K562 (cell line): ENCODE measurements around the gene SPATA32. TPM values are rescaled to one million over a fixed set of nuclear protein-coding genes. Genes with fewer than 3 reads are reported as not detected.

Source experiments
- ATAC-seq: fragments of 200-7000 bp; cut with Tn5 transposase; 3 replicates; pipeline ENCODE4 v1.9.1; 2020; ENCODE audit warnings: moderate library complexity
- BruUV-seq: library from RNA; stranded (reverse); fragments of 400-500 nt; replicated peaks from 2 replicates; lab custom pipeline; 2021; lab: Mats Ljungman, UMichigan
- CTCF ChIA-PET: fragments of 300-600 bp; formaldehyde crosslinking; extraction: SDS; loops from one replicate; lab custom pipeline; 2021; ENCODE audit warnings: low intra/inter-chr PET ratio; lab: Yijun Ruan, JAX
- POLR2A ChIA-PET: fragments of 300-600, 350-650 bp; sonication (Branson Sonifier 250); formaldehyde crosslinking; extraction: SDS; loops from one replicate; lab custom pipeline; 2021; ENCODE audit warnings: antibody characterized with exemption, inconsistent platforms; lab: Yijun Ruan, JAX
- DNase-seq, 4 experiments: peaks; one replicate each; pipeline versions ENCODE4 v3.0.0 to v3.0.0-alpha.2; 2011 to 2018; ENCODE audit warnings: low spot score in 3 of 4, mixed read lengths in 3 of 4; ENCODE audit errors: extremely low read depth in 1 of 4
- FAIRE-seq: peaks from 2 replicates; lab custom pipeline; 2011; peaks lifted over from hg19 to GRCh38; lab: Jason Lieb, UNC
- H2AFZ ChIP-seq: 2 replicates; pipeline ENCODE4 v1.6.0; 2011; ENCODE audit warnings: low read depth, low read length, control low read depth, inconsistent platforms
- H3K27ac ChIP-seq: fragments of 200-600 bp; 3 replicates; pipeline ENCODE4 v1.8.0; 2011; ENCODE audit warnings: low read depth, mild to moderate bottlenecking, control low read depth, inconsistent platforms, low read length, moderate library complexity, mixed read lengths; ENCODE audit errors: extremely low read depth
- H3K27me3 ChIP-seq, 2 experiments: fragments of 300-600 bp in 1 of 2; 2 replicates in 1 of 2; 3 replicates in 1 of 2; pipeline versions ENCODE4 v1.6.0 to v1.8.0; 2011; ENCODE audit warnings: inconsistent platforms in 2 of 2, low read length in 2 of 2, mild to moderate bottlenecking in 1 of 2, mixed read lengths in 1 of 2, moderate library complexity in 1 of 2; ENCODE audit not compliant: control insufficient read depth in 2 of 2, insufficient read depth in 2 of 2
- H3K36me3 ChIP-seq: fragments of 300-600 bp; 3 replicates; pipeline ENCODE4 v1.8.0; 2011; ENCODE audit warnings: mild to moderate bottlenecking, low read length, inconsistent platforms; ENCODE audit not compliant: control insufficient read depth, insufficient read depth
- H3K4me1 ChIP-seq, 2 experiments: fragments of 200-600 bp in 1 of 2; replicated peaks in 1 of 2; 2 replicates in 1 of 2; 3 replicates in 1 of 2; pipeline versions ENCODE4 v1.5.1 to v1.8.0; 2011; ENCODE audit warnings: inconsistent platforms in 2 of 2, low read length in 2 of 2, mild to moderate bottlenecking in 1 of 2, mixed read lengths in 1 of 2, moderate library complexity in 1 of 2; ENCODE audit not compliant: control insufficient read depth in 2 of 2, insufficient read depth in 2 of 2
- H3K4me2 ChIP-seq: 2 replicates; pipeline ENCODE4 v1.6.1; 2011; ENCODE audit warnings: low read length, control low read depth, inconsistent platforms, mixed read lengths; ENCODE audit not compliant: insufficient read depth
- H3K4me3 ChIP-seq: fragments of 200-600 bp; sonication (generic), shearing (Covaris generic); 2 replicates; pipeline ENCODE4 v1.5.1; 2016; ENCODE audit warnings: control low read depth, inconsistent platforms
- H3K79me2 ChIP-seq: fragments of 200-600 bp; 3 replicates; pipeline ENCODE4 v1.8.0; 2011; ENCODE audit warnings: low read length, inconsistent platforms; ENCODE audit not compliant: control insufficient read depth, insufficient read depth
- H3K9ac ChIP-seq, 2 experiments: 2 replicates each; pipeline versions ENCODE4 v1.6.0 to v1.6.1; 2011; ENCODE audit warnings: low read depth in 2 of 2, low read length in 2 of 2, control low read depth in 1 of 2, inconsistent platforms in 1 of 2, mild to moderate bottlenecking in 1 of 2, mixed read lengths in 1 of 2; ENCODE audit not compliant: insufficient read depth in 1 of 2
- H3K9me1 ChIP-seq: one replicate; pipeline ENCODE4 v1.6.0; 2011; ENCODE audit warnings: inconsistent platforms, mild to moderate bottlenecking, low read length, moderate library complexity; ENCODE audit not compliant: control insufficient read depth, insufficient read depth
- H3K9me3 ChIP-seq: replicated peaks from 2 replicates; pipeline ENCODE4 v1.5.1; 2011; ENCODE audit warnings: low read depth, low read length, inconsistent platforms; ENCODE audit not compliant: control insufficient read depth, insufficient read depth
- H4K20me1 ChIP-seq: replicated peaks from 2 replicates; pipeline ENCODE4 v1.6.1; 2011; ENCODE audit warnings: low read length, inconsistent platforms, mixed read lengths; ENCODE audit not compliant: control insufficient read depth, insufficient read depth
- HDAC8 ChIP-seq: fragments of 450-650 bp; IDR thresholded peaks from 2 replicates; pipeline ENCODE4 v1.6.1; 2016; ENCODE audit warnings: mild to moderate bottlenecking, missing genetic modification characterization, moderate library complexity, missing compliant biosample characterization
- RAD51 ChIP-seq: fragments of 450-650 bp; IDR thresholded peaks from 2 replicates; pipeline ENCODE4 v1.7.1; 2016; ENCODE audit warnings: low read depth, mild to moderate bottlenecking, borderline replicate concordance
- TFAP4 ChIP-seq: sonication (generic); formaldehyde crosslinking; IDR thresholded peaks from 2 replicates; pipeline ENCODE4 v1.8.0; 2022; ENCODE audit warnings: missing genetic modification reagents, mild to moderate bottlenecking, moderate library complexity, borderline replicate concordance
- WHSC1 ChIP-seq: IDR thresholded peaks from one replicate; pipeline ENCODE4 v1.6.1; 2012; ENCODE audit warnings: low read length, control low read depth, inconsistent platforms
- ZC3H8 ChIP-seq: fragments of 450-650 bp; IDR thresholded peaks from 2 replicates; pipeline ENCODE4 v1.6.1; 2017
- WGBS: fragments of 100-300 bp; shearing (Covaris generic); methylation state at CpG from one replicate; pipeline ENCODE4 v1.1.6; 2016; ENCODE audit warnings: low coverage, mixed read lengths; ENCODE audit not compliant: insufficient coverage; ENCODE audit errors: missing lambda C conversion rate; 5-methylcytosine and 5-hydroxymethylcytosine counted together
- in situ Hi-C: fragments of 300-500 bp; cut with MboI; formaldehyde crosslinking; loops from 4 replicates; pipeline ENCODE4 v1.15.0; 2018; ENCODE audit warnings: inconsistent platforms, mixed read lengths
- intact Hi-C: fragments of 100-400 bp; cut with micrococcal nuclease; formaldehyde crosslinking; loops from 2 replicates; pipeline ENCODE4 v1.14.2; 2022
- polyA plus RNA-seq, 8 experiments: library from polyadenylated mRNA; depleted of rRNA in 4 of 8; stranded (reverse) in 5 of 8; unstranded in 3 of 8; fragments of >200 nt; fragmentation: Nextera tagmentation in 2 of 8; fragmentation: Illumina TruSeq in 1 of 8; extraction: Ambion mirVana in 2 of 8; extraction: Trizol in 1 of 8; gene quantifications; 2 replicates each; pipeline versions ENCODE4 v1.2.1 to v1.2.3, GENCODE V29; 2011 to 2014; ENCODE audit warnings: inconsistent platforms in 1 of 8, missing spikeins in 1 of 8
- total RNA-seq, 7 experiments: library from RNA; depleted of rRNA in 6 of 7; stranded (reverse); fragments of >200 nt in 6 of 7; fragmentation: Illumina TruSeq in 2 of 7; extraction: Trizol in 2 of 7; gene quantifications; 2 replicates each; pipeline versions ENCODE4 v1.2.1 to v1.2.3, GENCODE V29; 2011 to 2021; ENCODE audit warnings: low replicate concordance in 1 of 7
- TF ChIP-seq, protein P1 (sequence below): conservative IDR thresholded peaks from 2 replicates; pipeline ENCODE4 v1.6.1; 2011; ENCODE audit warnings: low read depth, mild to moderate bottlenecking, low read length; ENCODE audit not compliant: control insufficient read depth

SPATA32 gene
- total and polyA plus RNA-seq, 9 of the 15 experiments (the other 6 are each of a cell fraction or from before 2014, with no cell fraction given), result 0.03 to 0.06 TPM; not detected in 7

DNA sequence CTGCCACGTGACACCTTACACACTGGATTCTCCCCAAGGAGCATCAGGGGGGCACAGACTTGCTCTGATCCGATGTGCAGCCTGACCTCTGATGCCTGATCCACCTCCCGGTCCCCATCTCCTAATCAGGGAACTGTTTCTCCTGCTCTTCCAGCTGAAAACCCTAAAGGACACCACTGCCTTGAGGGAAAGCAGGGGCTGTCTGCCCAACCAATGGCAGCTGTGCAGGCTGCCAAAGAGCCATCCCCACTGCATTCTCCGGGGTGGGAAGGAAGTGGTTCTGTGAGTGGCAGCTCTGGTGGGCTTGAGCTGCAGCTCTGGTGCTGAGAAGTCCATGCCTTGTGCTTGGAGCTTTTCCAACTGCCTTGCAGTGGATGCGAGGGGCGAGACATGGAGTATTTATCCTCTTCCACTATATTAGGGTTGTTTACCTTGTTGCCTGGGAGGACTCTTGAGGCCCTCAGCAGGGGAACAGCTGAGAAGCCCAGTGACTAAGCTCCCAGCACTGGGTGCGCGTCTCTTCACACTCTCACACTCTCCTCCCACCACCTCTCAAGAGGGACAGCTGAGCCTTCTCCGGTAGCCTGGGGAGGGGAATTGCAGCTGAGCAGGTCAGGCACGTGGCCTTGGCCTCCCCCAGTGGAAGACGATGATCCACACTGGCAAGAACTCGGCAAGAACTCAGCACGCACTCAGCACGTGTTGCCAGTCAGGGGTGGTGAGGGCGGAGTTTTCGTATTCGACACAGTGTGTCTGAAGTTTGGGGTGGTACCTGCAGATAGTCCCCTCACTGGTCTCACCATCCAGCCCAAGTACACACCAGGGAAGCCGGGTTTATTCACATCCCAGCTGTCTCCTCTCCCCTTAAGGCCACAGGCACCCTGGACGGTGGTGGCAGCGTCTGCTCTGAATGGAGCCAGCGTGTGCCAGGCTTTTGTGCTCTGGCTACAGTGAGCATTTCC is 21.1 kb upstream of the SPATA32 start:
- H3K79me2 ChIP-seq, result no peaks in the 10 kb centered on the region
- ATAC-seq, result no peak
- H3K4me1 ChIP-seq, result peaks cover 4 to 8% of the 10 kb centered on the region in 2 experiments; a peak in 4 of 5 replicates
- no peak overlapping the region for H3K27ac ChIP-seq
- H3K27me3 ChIP-seq, result no peaks in the 10 kb centered on the region
- H3K9me3 ChIP-seq, result no peaks in the 10 kb centered on the region
- no peak for DNase-seq
- POLR2A ChIA-PET, result interaction anchor here (0.5 to 1.0 kb wide), 3 partner anchors 13 to 67 kb away, joined by 3 to 4 read pairs (median 4); no protein-coding TSS in a partner anchor
- no peaks in the 10 kb centered on the region; the same call in 1 of the 2 replicates for H4K20me1 ChIP-seq
- H3K9ac ChIP-seq, result peak overlapping the region in 1 of 2 experiments; percentile 78; a peak in 2 of 4 replicates
- CTCF ChIA-PET, result interaction anchor here (0.6 kb wide), 1 partner anchor 10 kb away, joined by 3 read pairs; no protein-coding TSS in a partner anchor
- 84% methylated on average over 21 of the region's 21 CpGs for WGBS
- intact Hi-C loops, result no loop called here
- no peak overlapping the region for H3K4me3 ChIP-seq
- BruUV-seq, result no TSS peak
- no peak for FAIRE-seq
- no peak overlapping the region for H3K4me2 ChIP-seq
- in situ Hi-C loops, result no loop called here
- TF ChIP-seq, protein P1, sequence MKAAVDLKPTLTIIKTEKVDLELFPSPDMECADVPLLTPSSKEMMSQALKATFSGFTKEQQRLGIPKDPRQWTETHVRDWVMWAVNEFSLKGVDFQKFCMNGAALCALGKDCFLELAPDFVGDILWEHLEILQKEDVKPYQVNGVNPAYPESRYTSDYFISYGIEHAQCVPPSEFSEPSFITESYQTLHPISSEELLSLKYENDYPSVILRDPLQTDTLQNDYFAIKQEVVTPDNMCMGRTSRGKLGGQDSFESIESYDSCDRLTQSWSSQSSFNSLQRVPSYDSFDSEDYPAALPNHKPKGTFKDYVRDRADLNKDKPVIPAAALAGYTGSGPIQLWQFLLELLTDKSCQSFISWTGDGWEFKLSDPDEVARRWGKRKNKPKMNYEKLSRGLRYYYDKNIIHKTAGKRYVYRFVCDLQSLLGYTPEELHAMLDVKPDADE, result no peak
- TF ChIP-seq HDAC8 (tag) (no peak), ZC3H8 (no peak), WHSC1 (no peak), TFAP4 (CRISPR knock-in tag) (peak; percentile 43; the same call in 1 of the 2 replicates), RAD51 (no peak)
- peaks cover 56% of the 10 kb centered on the region; the same call in 2 of the 3 replicates for H3K36me3 ChIP-seq
- H3K9me1 ChIP-seq, result no peaks in the 10 kb centered on the region
- H2AFZ ChIP-seq, result no peak overlapping the region
